ENCODE measurements around the gene ZC3H12D.
"Not testable (repeated sequence)": the region's sequence is repeated elsewhere in the genome, so short reads cannot be mapped to it uniquely, and the experiment has no call there.

Gene ZC3H12D

GRCh38 chr6:149483334-149483725, 1.5 kb downstream of the ZC3H12D start:
- DNase-seq, result no peak

GRCh38 chr6:149482545-149483333, 2.1 kb downstream of the ZC3H12D start:
- no peak for DNase-seq

- DNase-seq, result no peak
These were observed 4.1 kb downstream of the ZC3H12D start for GRCh38 chr6:149480502-149481280.

- no peak for DNase-seq
These were observed 6.0 kb downstream of the ZC3H12D start for GRCh38 chr6:149478631-149479314.

- DNase-seq, result no peak
These were observed 7.3 kb downstream of the ZC3H12D start for GRCh38 chr6:149477544-149477943.

GRCh38 chr6:149476789-149477455, 7.9 kb downstream of the ZC3H12D start:
- no peak for DNase-seq

- no peak for DNase-seq
These were observed 10.5 kb downstream of the ZC3H12D start for GRCh38 chr6:149474108-149474935.

GRCh38 chr6:149473080-149474052, 11.4 kb downstream of the ZC3H12D start:
- peak; percentile 65 for DNase-seq

GRCh38 chr6:149472241-149472640, 12.6 kb downstream of the ZC3H12D start:
- DNase-seq, result no peak

GRCh38 chr6:149471801-149472200, 13.0 kb downstream of the ZC3H12D start:
- DNase-seq, result no peak

- no peak for DNase-seq
These were observed 13.9 kb downstream of the ZC3H12D start for GRCh38 chr6:149470948-149471347.

- DNase-seq, result no peak
These were observed 16.6 kb downstream of the ZC3H12D start for GRCh38 chr6:149468179-149468578.

- DNase-seq, result no peak
These were observed 17.5 kb downstream of the ZC3H12D start for GRCh38 chr6:149467265-149467664.

- no peak for DNase-seq
These were observed 20.4 kb downstream of the ZC3H12D start for GRCh38 chr6:149464411-149464810.

- DNase-seq, result no peak
These were observed 21.0 kb downstream of the ZC3H12D start for GRCh38 chr6:149463781-149464180.

GRCh38 chr6:149462712-149463111, 22.1 kb downstream of the ZC3H12D start:
- not testable (repeated sequence) for DNase-seq

GRCh38 chr6:149461670-149462069, 23.1 kb downstream of the ZC3H12D start:
- no peak for DNase-seq

GRCh38 chr6:149460249-149460648, 24.6 kb downstream of the ZC3H12D start:
- not testable (repeated sequence) for DNase-seq

GRCh38 chr6:149459761-149460160, 25.1 kb downstream of the ZC3H12D start:
- no peak for DNase-seq

- no peak for DNase-seq
These were observed 26.0 kb downstream of the ZC3H12D start for GRCh38 chr6:149458806-149459205.

- no peak for DNase-seq
These were observed 26.6 kb downstream of the ZC3H12D start for GRCh38 chr6:149458196-149458595.
